IPS-15b (cell line): ENCODE data around the gene MAST1.

ENCODE experiments used
- H3K27me3 ChIP-seq: one replicate; pipeline ENCODE4 v1.6.1; 2013; ENCODE audit warnings: low read length; ENCODE audit not compliant: control insufficient read depth, insufficient read depth
- H3K36me3 ChIP-seq: one replicate; pipeline ENCODE4 v1.6.1; 2013; ENCODE audit warnings: low read length; ENCODE audit not compliant: control insufficient read depth, insufficient read depth
- H3K4me1 ChIP-seq: one replicate; pipeline ENCODE4 v1.6.1; 2013; ENCODE audit warnings: mild to moderate bottlenecking, low read length; ENCODE audit not compliant: control insufficient read depth, insufficient read depth
- H3K4me3 ChIP-seq: one replicate; pipeline ENCODE4 v1.5.1; 2013; ENCODE audit warnings: low read depth, low read length
- H3K9ac ChIP-seq: one replicate; pipeline ENCODE4 v1.6.1; 2013; ENCODE audit warnings: low read depth, mild to moderate bottlenecking, low read length
- H3K9me3 ChIP-seq: one replicate; pipeline ENCODE4 v1.6.1; 2013; ENCODE audit warnings: mild to moderate bottlenecking, low read length; ENCODE audit not compliant: control insufficient read depth, insufficient read depth

MAST1 gene

DNA sequence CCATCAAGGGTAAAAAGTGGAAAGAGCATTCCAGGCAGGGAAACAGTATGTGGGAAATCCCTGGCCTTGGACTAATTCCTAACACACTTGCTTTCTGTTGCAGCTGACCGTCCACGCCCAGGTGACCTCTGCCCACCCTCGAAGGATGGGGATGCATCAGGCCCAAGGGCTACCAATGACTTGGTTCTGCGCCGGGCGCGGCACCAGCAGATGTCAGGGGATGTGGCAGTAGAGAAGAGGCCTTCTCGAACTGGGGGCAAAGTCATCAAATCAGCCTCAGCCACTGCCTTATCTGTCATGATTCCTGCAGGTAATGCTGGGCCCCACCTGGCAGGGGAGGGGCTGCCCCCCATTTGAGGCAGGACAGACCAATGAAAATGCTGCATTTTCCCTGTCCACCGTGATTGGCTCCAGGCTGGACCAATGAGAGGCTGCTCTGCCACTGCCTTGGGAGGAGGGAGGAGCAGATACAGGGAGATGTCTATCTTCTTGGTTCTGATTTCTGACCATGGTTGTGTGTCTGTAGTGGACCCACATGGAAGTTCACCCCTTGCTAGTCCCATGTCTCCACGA, 30.3 kb downstream of the MAST1 start:
- H3K36me3 ChIP-seq, result peaks cover 7% of the 10 kb centered on the region

DNA sequence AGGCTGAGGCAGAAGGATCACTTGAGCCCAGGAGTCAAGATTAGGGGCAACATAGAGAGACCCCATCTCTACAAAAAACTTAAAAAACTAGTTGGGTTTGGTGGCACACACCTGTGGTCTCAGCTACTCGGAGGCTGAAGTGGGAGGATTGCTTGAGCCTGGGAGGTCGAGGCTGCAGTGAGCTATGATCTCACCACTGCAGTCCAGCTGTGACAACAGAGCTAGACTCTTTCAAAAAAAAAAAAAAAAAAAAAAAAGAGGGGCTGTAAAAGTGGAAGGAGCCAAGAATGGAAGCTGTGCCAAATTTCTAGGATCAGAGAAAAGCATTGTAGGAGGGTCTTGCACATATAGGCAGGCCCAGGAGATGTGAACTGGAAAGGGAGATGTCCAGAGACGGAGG, 33.4 kb downstream of the MAST1 start:
- Histone ChIP-seq H3K27me3 (no peaks in the 10 kb centered on the region), H3K9ac (no peak overlapping the region), H3K36me3 (peaks cover 9% of the 10 kb centered on the region), H3K4me1 (peaks cover 5% of the 10 kb centered on the region), H3K4me3 (no peak overlapping the region), H3K9me3 (no peaks in the 10 kb centered on the region)

More for the DNA sequence above, 30.3 kb downstream of the MAST1 start:
- Histone ChIP-seq H3K4me3 (no peak overlapping the region), H3K27me3 (no peaks in the 10 kb centered on the region), H3K9me3 (no peaks in the 10 kb centered on the region), H3K9ac (no peak overlapping the region), H3K4me1 (peaks cover 11% of the 10 kb centered on the region)

DNA sequence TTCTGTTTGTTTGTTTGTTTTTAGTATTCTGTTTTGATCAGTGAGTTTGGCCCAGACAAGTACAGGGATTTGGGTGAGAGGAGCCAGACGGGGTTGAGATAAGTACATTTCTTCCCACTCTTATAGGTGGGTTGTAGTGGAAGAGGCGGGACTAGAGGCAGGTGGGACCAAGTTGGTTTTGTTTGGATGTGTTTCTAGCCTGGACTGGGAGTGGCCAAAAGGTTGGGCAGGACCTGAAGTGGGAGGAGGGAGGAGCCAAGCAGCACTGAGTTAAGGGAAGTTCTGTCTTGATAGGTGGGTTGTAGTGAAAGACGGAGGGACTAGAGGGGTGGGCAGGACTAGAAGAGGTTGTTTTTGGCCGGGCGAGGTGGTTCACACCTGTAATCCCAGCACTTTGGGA, 33.9 kb downstream of the MAST1 start:
- Histone ChIP-seq H3K4me1 (peaks cover under 1% of the 10 kb centered on the region), H3K36me3 (peaks cover 9% of the 10 kb centered on the region), H3K9me3 (no peaks in the 10 kb centered on the region), H3K4me3 (no peak overlapping the region), H3K27me3 (no peaks in the 10 kb centered on the region), H3K9ac (no peak overlapping the region)

DNA sequence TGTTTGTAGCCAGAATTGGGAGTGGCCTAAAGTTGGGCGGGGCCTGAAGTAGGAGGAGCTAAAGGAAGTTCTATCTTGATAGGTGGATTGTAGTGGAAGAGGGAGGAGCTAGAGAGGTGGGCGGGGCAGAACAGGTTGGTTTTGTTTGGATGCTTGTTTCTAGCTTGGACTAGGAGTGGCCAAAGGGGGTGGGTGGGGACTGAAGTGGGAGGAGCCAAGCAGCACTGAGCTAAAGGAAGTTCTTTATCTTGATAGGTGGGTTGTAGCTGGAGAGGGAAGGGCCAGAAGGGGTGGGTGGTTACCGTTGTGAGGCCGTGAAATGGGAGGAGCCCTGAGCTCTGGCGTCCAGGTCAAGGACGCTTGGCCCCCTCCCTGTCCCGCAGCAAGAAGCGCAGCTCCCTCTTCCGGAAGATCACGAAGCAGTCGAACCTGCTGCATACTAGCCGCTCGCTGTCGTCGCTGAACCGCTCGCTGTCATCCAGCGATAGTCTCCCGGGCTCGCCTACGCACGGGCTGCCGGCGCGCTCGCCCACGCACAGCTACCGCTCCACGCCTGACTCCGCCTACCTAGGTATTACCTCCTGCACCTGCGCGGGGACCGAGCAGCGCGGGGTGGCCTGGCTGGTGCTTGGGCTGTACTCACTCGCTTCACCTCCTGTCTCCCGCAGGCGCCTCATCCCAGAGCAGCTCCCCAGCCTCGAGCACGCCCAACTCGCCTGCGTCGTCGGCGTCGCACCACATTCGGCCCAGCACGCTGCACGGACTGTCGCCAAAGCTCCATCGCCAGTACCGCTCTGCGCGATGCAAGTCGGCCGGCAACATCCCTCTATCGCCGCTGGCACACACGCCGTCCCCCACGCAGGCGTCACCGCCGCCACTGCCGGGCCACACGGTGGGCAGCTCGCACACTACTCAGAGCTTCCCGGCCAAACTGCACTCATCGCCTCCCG, 34.9 kb downstream of the MAST1 start:
- no peaks in the 10 kb centered on the region for H3K4me1 ChIP-seq

DNA sequence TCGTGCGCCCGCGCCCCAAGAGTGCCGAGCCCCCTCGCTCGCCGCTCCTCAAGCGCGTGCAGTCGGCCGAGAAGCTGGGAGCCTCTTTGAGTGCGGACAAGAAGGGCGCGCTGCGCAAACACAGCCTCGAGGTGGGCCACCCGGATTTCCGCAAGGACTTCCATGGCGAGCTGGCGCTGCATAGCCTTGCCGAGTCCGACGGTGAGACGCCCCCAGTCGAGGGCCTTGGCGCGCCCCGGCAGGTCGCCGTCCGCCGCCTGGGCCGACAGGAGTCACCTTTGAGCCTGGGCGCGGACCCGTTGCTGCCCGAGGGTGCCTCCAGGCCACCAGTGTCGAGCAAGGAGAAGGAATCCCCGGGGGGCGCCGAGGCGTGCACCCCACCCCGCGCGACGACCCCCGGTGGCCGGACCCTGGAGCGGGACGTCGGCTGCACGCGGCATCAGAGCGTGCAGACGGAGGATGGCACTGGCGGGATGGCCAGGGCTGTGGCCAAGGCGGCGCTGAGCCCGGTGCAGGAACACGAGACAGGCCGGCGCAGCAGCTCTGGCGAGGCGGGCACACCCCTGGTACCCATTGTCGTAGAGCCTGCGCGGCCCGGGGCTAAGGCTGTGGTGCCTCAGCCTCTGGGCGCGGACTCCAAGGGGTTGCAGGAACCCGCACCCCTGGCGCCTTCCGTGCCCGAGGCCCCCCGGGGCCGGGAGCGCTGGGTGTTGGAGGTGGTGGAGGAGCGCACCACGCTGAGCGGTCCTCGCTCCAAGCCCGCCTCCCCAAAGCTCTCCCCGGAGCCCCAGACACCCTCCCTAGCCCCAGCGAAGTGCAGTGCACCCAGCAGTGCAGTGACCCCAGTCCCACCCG, 35.8 kb downstream of the MAST1 start:
- H3K4me1 ChIP-seq, result no peaks in the 10 kb centered on the region
- peaks cover 11% of the 10 kb centered on the region for H3K36me3 ChIP-seq
- H3K9ac ChIP-seq, result no peak overlapping the region
- H3K27me3 ChIP-seq, result no peaks in the 10 kb centered on the region
- H3K4me3 ChIP-seq, result peak overlapping the region; percentile 26
- H3K9me3 ChIP-seq, result no peaks in the 10 kb centered on the region

More for the DNA sequence above, 34.9 kb downstream of the MAST1 start:
- no peaks in the 10 kb centered on the region for H3K9me3 ChIP-seq
- peak overlapping the region; percentile 26 for H3K4me3 ChIP-seq
- no peaks in the 10 kb centered on the region for H3K27me3 ChIP-seq
- H3K9ac ChIP-seq, result no peak overlapping the region
- peaks cover 14% of the 10 kb centered on the region for H3K36me3 ChIP-seq

DNA sequence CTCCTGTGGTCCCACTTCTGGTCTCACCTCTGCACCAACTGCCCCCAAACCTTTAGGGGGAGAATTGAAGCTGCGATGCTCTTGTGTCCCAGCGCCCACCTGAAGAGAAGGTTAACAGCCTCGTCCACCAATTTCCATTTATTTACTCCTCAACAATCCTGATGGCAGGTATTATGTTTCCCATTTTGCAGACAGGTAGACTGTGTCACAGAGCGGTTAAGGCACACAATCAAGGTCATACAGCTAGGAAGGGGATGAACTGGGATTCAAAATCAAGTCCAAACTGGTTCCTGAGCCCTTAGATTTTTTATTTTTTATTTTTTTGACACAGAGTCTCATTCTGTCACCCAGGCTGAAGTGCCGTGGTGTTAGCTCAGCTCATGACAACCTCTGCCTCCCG, 36.8 kb downstream of the MAST1 start:
- Histone ChIP-seq H3K4me1 (no peaks in the 10 kb centered on the region), H3K4me3 (no peak overlapping the region), H3K36me3 (peaks cover 9% of the 10 kb centered on the region), H3K9ac (no peak overlapping the region), H3K27me3 (no peaks in the 10 kb centered on the region), H3K9me3 (no peaks in the 10 kb centered on the region)

DNA sequence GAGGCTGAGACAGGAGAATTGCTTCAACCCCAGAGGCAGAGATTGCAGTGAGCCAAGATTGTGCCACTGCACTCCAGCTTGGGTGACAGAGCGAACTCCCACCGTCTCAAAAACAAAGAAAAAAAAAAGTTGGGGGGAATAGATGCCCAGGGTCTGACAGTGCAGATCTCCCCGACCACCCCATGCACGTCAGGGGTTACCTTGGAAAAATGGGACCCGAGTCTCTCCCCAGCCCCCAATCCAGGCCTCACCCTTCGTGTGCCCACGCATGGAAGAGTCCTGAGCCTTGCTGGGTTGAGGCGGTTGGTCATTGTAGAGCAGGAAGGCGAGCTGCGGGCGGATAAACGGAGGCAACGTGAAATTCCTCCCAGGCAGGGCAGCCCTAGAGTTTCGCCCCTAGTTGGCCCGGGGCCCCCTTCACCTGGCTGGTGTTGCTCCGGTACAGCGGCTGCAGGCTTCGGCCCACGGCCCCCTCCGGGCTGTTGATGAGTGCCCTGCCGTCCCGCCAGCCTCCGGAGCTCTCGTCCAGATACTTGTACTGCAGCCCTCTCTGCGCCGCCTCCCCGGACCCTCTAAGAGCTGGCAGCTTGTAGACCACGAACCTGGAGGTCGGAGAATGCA, 42.3 kb downstream of the MAST1 start:
- Histone ChIP-seq H3K4me3 (peak overlapping the region; percentile 79), H3K27me3 (peaks cover 18% of the 10 kb centered on the region), H3K36me3 (peaks cover 5% of the 10 kb centered on the region), H3K9ac (peak overlapping the region; percentile 47), H3K4me1 (peaks cover 6% of the 10 kb centered on the region), H3K9me3 (no peaks in the 10 kb centered on the region)

DNA sequence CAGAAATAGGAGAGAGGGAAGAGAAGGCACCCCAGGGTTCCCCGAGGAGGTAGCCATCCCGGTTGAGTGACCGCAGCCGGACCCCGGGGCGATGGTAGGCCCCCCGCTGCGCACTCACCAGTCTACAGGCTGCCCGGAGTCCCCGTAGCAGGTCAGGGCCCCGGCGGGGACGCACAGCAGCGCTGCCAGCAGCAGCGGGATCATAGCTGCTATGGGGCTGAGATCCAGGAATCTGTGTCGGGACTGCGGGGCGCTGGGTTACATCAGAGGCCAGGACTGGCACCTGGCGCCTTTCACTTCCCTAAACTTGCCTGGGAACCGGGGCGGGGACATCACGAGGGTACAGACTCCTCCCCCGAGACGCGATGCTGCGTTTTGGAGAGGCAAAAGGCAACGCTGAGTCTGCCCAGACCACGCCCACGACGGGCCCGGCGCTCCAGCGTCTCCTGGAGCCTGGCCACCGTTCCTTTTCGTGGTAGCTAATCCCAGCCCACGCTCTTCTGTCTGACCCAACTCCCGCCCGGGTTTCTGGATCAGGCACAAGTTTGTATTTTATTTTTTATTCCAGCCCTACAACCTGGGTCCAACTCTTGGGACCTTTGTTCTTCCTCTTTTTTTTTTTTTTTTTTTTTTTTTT, 43.0 kb downstream of the MAST1 start, which contains the start of gene DNASE2:
TSS of gene DNASE2 (minus strand) at position 278 of the 637 bp plus-strand sequence. CDS start at position 204, 74 bp downstream.
- H3K9ac ChIP-seq, result peak within 1 kb of the TSS; percentile 47
- peaks cover 18% of the 10 kb centered on the region for H3K27me3 ChIP-seq
- peaks cover 6% of the 10 kb centered on the region for H3K4me1 ChIP-seq
- no peaks in the 10 kb centered on the region for H3K9me3 ChIP-seq
- H3K4me3 ChIP-seq, result peak within 1 kb of the TSS; percentile 79
- H3K36me3 ChIP-seq, result peaks cover 5% of the 10 kb centered on the region

DNA sequence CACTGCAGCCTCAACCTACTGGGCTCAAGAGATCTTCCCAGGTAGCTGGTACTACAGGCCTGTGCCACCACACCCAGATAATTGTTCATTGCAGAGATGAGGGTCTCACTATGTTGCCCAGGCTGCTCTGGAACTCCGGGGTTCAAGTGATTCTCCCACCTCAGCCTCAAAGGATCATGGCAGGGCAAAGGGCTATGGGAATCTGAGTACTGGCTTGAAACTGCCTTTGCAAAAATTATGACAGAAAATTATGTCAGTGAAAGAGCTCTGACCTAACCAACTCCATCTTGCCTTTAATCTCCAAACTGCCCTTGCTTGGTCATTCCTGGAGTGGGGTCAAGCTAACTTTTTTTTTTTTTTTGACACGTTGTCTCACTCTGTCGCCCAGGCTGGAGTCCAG, 44.3 kb downstream of the MAST1 start:
- Histone ChIP-seq H3K36me3 (peaks cover 5% of the 10 kb centered on the region), H3K4me3 (no peak overlapping the region), H3K4me1 (peaks cover 6% of the 10 kb centered on the region), H3K9me3 (no peaks in the 10 kb centered on the region), H3K27me3 (peaks cover 28% of the 10 kb centered on the region), H3K9ac (no peak overlapping the region)

DNA sequence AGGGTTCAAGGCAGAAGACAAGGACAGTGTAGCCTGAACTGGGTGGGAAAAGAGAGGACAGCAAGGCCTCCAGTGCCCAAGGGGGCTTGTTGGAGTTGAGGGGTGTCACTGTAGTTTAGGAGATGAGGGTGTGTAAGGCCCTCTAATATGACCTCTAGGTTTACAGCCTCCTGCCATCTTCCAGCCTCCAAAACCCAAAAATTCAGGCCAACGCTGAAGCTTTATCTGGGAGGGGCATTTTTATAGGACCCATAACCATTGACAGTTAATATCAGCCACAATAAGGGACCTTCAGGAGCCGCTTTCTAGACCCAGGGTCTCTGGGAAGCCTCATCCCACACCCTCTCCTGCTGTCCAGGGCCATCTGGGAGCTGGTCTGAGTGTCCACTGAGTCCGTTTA, 45.9 kb downstream of the MAST1 start:
- H3K27me3 ChIP-seq, result peaks cover 34% of the 10 kb centered on the region
- H3K9ac ChIP-seq, result peak overlapping the region; percentile 41
- H3K4me3 ChIP-seq, result peak overlapping the region; percentile 74
- no peaks in the 10 kb centered on the region for H3K36me3 ChIP-seq
- H3K4me1 ChIP-seq, result peaks cover 6% of the 10 kb centered on the region
- no peaks in the 10 kb centered on the region for H3K9me3 ChIP-seq

DNA sequence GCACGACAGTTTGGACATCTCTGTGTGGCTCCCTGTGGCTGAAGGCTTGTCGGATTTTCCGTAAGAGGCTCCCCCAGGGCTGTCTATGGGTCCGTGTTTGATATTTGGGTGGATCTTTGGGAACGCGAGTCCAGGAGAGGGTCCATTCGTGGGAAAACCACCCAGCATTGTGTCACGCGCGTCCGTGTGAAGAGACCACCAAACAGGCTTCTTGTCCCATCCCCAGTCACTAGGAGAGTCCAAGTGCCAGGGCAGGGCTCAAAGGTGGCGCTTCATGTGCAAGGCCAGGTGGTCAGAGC, 46.3 kb downstream of the MAST1 start:
- Histone ChIP-seq H3K4me1 (peaks cover 6% of the 10 kb centered on the region), H3K36me3 (no peaks in the 10 kb centered on the region), H3K9me3 (no peaks in the 10 kb centered on the region), H3K9ac (peak overlapping the region; percentile 41), H3K4me3 (peak overlapping the region; percentile 74), H3K27me3 (peaks cover 34% of the 10 kb centered on the region)
